ENCODE measurements around the gene EXOSC5.

DNA sequence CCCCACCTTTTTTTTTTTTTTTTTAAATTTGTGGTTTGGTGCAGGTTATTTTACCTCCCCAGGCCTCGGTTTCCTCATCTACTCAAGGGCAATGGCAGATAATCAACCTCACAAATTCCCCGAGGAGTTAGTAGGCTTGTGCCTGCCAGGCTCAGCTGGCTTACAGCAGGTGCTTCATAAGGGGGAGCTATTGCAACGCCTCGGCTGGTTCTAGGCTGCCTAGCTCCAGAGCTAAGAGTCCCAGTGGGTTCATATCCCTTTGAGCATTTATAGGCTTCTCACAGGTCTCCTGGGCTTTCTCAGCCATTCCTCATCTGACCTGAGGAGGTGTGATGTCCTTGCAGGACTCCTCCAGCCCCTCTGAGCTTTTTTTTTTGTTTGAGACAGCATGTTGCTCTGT is 11.1 kb upstream of the EXOSC5 start:
- TF ChIP-seq EZH2 (IDR thresholded peaks at IDR 0.05; ENCODE audit: borderline replicate concordance, insufficient read depth, low read length, poor library complexity, severe bottlenecking) (no peak), POLR2AphosphoS5 (IDR thresholded peaks at IDR 0.05) (no peak), MXI1 (conservative IDR thresholded peaks at IDR 0.05; ENCODE audit: poor library complexity, severe bottlenecking) (no peak), EP300 (conservative IDR thresholded peaks at IDR 0.05; ENCODE audit: poor library complexity, severe bottlenecking) (no peak)
- TF ChIP-seq, protein P1, sequence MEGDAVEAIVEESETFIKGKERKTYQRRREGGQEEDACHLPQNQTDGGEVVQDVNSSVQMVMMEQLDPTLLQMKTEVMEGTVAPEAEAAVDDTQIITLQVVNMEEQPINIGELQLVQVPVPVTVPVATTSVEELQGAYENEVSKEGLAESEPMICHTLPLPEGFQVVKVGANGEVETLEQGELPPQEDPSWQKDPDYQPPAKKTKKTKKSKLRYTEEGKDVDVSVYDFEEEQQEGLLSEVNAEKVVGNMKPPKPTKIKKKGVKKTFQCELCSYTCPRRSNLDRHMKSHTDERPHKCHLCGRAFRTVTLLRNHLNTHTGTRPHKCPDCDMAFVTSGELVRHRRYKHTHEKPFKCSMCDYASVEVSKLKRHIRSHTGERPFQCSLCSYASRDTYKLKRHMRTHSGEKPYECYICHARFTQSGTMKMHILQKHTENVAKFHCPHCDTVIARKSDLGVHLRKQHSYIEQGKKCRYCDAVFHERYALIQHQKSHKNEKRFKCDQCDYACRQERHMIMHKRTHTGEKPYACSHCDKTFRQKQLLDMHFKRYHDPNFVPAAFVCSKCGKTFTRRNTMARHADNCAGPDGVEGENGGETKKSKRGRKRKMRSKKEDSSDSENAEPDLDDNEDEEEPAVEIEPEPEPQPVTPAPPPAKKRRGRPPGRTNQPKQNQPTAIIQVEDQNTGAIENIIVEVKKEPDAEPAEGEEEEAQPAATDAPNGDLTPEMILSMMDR (IDR thresholded peaks at IDR 0.05; ENCODE audit: poor library complexity, severe bottlenecking), result no peak
